NT2/D1 (cell line): ENCODE measurements around the gene CHPT1.

Experiments used
- DNase-seq: peaks from one replicate; pipeline ENCODE4 v3.0.0-alpha.2; 2011; ENCODE audit warnings: low read depth, low spot score
- H3K27me3 ChIP-seq: 2 replicates; pipeline ENCODE4 v1.6.0; 2011; ENCODE audit warnings: mild to moderate bottlenecking; ENCODE audit not compliant: insufficient read length, insufficient read depth
- H3K36me3 ChIP-seq: 2 replicates; pipeline ENCODE4 v1.6.1; 2011; ENCODE audit warnings: mild to moderate bottlenecking, low read length, mixed read lengths; ENCODE audit not compliant: insufficient read depth, insufficient read length
- H3K4me1 ChIP-seq: 2 replicates; pipeline ENCODE4 v1.5.1; 2011; ENCODE audit not compliant: insufficient read depth, insufficient read length
- H3K4me3 ChIP-seq: 2 replicates; pipeline ENCODE4 v1.5.1; 2011; ENCODE audit warnings: low read depth; ENCODE audit not compliant: insufficient read length
- H3K9ac ChIP-seq: 2 replicates; pipeline ENCODE4 v1.6.0; 2011; ENCODE audit warnings: low read depth; ENCODE audit not compliant: insufficient read length
- H3K9me3 ChIP-seq: 2 replicates; pipeline ENCODE4 v1.5.1; 2011; ENCODE audit warnings: mild to moderate bottlenecking, low read length; ENCODE audit not compliant: insufficient read depth
- SUZ12 ChIP-seq: IDR thresholded peaks from 2 replicates; pipeline ENCODE4 v1.6.1; 2011; ENCODE audit not compliant: insufficient read length, insufficient read depth; ENCODE audit errors: extremely low read depth
- YY1 ChIP-seq: IDR thresholded peaks from 2 replicates; pipeline ENCODE4 v1.6.1; 2011; ENCODE audit not compliant: insufficient read length, insufficient read depth
- ZNF274 ChIP-seq: IDR thresholded peaks from 2 replicates; pipeline ENCODE4 v1.6.1; 2011; ENCODE audit warnings: mild to moderate bottlenecking, low read depth, low read length

Gene CHPT1

DNA sequence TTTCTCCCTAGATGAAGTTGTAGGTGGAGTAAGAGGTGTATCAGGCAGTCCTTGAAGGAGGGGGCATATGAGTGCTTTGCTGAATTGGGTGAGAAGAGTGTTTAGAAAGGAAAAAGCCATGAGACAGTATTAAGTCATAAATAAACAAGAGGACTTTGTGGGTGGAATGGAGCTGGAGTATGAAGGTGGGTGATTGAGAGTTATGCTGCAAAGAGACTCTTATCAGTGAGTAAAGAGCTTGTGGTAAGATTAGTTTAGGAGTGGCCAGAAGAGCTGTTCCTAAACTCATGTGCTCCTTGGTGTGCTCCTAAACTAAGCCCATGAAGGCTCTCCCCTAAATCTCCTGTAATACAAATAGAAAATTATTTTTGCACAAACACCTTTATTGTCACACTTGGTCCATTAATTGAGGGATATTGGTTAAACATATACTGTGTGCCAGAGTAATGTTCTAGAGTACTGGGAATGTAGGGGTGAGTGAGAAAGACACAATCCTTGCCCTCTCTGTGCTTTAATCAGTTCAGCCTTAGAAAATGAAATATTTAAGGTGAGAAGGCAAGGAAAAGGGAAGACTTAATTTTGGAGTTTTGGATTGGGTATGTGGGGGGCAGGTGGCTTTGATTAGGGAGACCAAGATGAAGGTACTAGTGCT is 9.8 kb downstream of the CHPT1 start:
- peaks cover 5% of the 10 kb centered on the region for H3K4me1 ChIP-seq
- H3K4me3 ChIP-seq: no peak overlapping the region
- no peaks in the 10 kb centered on the region for H3K36me3 ChIP-seq
- DNase-seq: no peak
- no peaks in the 10 kb centered on the region for H3K9me3 ChIP-seq
- no peak for TF ChIP-seq YY1
- TF ChIP-seq SUZ12: no peak
- no peak for TF ChIP-seq ZNF274
- H3K9ac ChIP-seq: no peak overlapping the region
- no peaks in the 10 kb centered on the region for H3K27me3 ChIP-seq

DNA sequence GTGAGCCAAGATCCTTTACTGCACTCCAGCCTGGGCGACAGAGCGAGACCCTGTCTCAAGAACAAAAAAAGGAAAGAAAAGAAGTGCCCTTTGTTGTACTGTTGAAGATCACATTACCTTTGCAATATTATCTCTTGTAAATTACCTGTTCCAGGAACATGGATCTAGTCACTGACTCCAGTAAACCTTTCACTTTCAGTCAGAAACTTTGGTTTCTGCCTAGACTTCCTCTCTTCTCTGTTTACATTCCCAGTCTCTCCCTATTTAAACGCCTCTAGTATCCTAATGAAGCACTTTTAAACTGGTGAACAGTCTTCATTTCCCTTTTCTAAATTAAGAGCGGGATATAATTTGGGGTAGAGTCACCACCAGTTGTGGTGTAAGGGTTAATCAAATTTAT is 12.8 kb downstream of the CHPT1 start:
- TF ChIP-seq YY1 (no peak), ZNF274 (no peak), SUZ12 (no peak)
- Histone ChIP-seq H3K27me3 (no peaks in the 10 kb centered on the region), H3K4me3 (no peak overlapping the region), H3K9me3 (no peaks in the 10 kb centered on the region), H3K9ac (no peak overlapping the region), H3K36me3 (peaks cover 3% of the 10 kb centered on the region), H3K4me1 (no peaks in the 10 kb centered on the region)
- no peak for DNase-seq

DNA sequence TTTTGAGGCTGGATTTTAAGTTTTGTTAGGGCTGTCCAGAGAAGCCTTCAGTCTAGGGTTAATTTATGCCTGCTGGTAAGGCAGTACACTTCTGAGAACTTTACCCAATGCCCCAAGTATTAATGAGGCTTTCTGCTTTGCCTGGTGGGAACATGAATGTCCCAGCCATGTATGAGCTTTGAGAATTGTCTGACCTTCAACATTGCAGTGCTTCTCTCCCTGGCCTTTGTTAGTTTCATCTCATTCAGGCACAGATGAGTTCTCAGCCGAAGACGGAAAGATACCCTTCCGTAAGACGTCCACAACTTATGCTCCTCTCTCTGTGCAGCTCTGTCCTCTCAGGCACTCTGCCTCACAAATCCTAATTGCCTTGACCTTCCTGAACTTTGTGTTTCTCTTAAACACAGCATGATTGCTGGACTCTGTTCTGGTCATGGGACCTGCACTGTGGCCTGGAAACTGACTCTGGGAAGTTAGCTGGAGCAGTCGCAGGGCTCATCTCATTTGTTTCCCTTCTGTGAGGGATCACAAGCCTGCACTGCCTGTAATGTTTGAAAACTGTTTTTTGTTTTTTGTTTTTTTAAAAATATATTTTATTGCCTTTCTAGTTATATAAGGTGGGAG is 15.7 kb downstream of the CHPT1 start:
- H3K9ac ChIP-seq: no peak overlapping the region
- no peak for DNase-seq
- H3K27me3 ChIP-seq: no peaks in the 10 kb centered on the region
- H3K36me3 ChIP-seq: peaks cover 6% of the 10 kb centered on the region
- no peak for TF ChIP-seq YY1
- TF ChIP-seq ZNF274: no peak
- no peaks in the 10 kb centered on the region for H3K9me3 ChIP-seq
- H3K4me3 ChIP-seq: no peak overlapping the region
- no peaks in the 10 kb centered on the region for H3K4me1 ChIP-seq

DNA sequence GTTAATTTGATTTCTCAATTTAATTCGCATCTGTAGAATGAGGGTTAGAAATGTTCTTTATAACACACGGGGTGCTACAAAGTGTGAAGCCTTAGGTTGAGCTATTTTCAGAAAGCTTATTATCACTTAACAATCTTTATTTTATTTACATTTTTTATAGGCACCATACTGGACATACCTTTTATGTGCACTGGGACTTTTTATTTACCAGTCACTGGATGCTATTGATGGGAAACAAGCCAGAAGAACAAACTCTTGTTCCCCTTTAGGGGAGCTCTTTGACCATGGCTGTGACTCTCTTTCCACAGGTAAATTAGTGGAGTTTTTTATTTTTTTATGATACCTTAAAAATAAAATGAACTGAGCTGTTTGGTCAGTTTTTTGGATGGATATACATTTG is 16.5 kb downstream of the CHPT1 start:
- peaks cover 6% of the 10 kb centered on the region for H3K36me3 ChIP-seq
- H3K27me3 ChIP-seq: no peaks in the 10 kb centered on the region
- no peak overlapping the region for H3K9ac ChIP-seq
- H3K9me3 ChIP-seq: no peaks in the 10 kb centered on the region
- H3K4me1 ChIP-seq: no peaks in the 10 kb centered on the region
- TF ChIP-seq SUZ12 (no peak), ZNF274 (no peak), YY1 (no peak)
- H3K4me3 ChIP-seq: no peak overlapping the region
- DNase-seq: no peak

GRCh38 chr12:101714877-101715444 is 17.5 kb downstream of the CHPT1 start:
- no peaks in the 10 kb centered on the region for H3K9me3 ChIP-seq
- no peak for TF ChIP-seq SUZ12
- no peak for TF ChIP-seq ZNF274
- no peak for TF ChIP-seq YY1
- no peak overlapping the region for H3K4me3 ChIP-seq
- peaks cover 6% of the 10 kb centered on the region for H3K36me3 ChIP-seq
- H3K9ac ChIP-seq: no peak overlapping the region
- H3K4me1 ChIP-seq: no peaks in the 10 kb centered on the region
- no peak for DNase-seq
- H3K27me3 ChIP-seq: no peaks in the 10 kb centered on the region

DNA sequence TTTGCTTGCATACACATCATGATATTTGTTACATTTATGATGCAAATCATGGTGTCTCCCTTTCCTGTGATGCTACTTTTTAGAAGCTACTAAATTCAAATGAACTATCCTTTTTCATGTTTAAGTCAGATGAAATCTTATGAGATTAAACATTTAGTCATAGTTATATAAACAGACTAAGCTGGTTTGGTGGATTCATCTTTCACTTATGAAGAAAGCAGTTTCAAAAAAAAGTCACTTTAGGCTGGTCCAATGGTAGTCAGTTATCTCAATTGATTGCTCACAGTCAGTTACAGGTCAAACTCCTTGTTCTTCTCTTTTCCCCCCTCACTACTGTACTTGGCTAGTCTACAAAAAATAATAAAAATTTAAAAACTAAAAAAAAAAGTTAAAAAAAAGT is 22.1 kb downstream of the CHPT1 start:
- Histone ChIP-seq H3K4me1 (no peaks in the 10 kb centered on the region), H3K9me3 (no peaks in the 10 kb centered on the region), H3K27me3 (no peaks in the 10 kb centered on the region), H3K36me3 (peaks cover 19% of the 10 kb centered on the region), H3K9ac (no peak overlapping the region), H3K4me3 (no peak overlapping the region)
- no peak for TF ChIP-seq ZNF274
- TF ChIP-seq YY1: no peak
- TF ChIP-seq SUZ12: no peak
- no peak for DNase-seq

GRCh38 chr12:101720118-101720517 is 22.7 kb downstream of the CHPT1 start:
- no peaks in the 10 kb centered on the region for H3K27me3 ChIP-seq
- TF ChIP-seq YY1 (no peak), SUZ12 (no peak), ZNF274 (no peak)
- H3K4me1 ChIP-seq: no peaks in the 10 kb centered on the region
- H3K36me3 ChIP-seq: peaks cover 19% of the 10 kb centered on the region
- DNase-seq: no peak
- H3K4me3 ChIP-seq: no peak overlapping the region
- H3K9me3 ChIP-seq: no peaks in the 10 kb centered on the region
- no peak overlapping the region for H3K9ac ChIP-seq
